Measurements from ENCODE around the gene PSMD2.

- TF ChIP-seq POLR2A (IDR thresholded peaks at IDR 0.05; ENCODE audit: low read length) (no peak), GATA1 (IDR thresholded peaks at IDR 0.05; ENCODE audit: low read depth, low read length) (no peak)
Observed at GRCh38 chr3:184261854-184262763, 36.9 kb upstream of the PSMD2 start.
